IMR-90 (cell line): ENCODE data around the gene CADM2. TPM values are rescaled to one million over a fixed set of nuclear protein-coding genes. Genes with fewer than 3 reads are reported as not detected.

ENCODE experiments used
- ATAC-seq: fragments of 200-7000 bp; cut with Tn5 transposase; 2 replicates; pipeline ENCODE4 v1.9.1; 2020; ENCODE audit warnings: low read depth, mild to moderate bottlenecking, moderate library complexity
- BruUV-seq: library from RNA; stranded (reverse); fragments of 400-500 nt; replicated peaks from 2 replicates; lab custom pipeline; 2021; lab: Mats Ljungman, UMichigan
- CTCF ChIA-PET: fragments of 300-600 bp; formaldehyde crosslinking; extraction: SDS; loops from one replicate; lab custom pipeline; 2021; ENCODE audit warnings: antibody characterized with exemption; lab: Yijun Ruan, JAX
- POLR2A ChIA-PET: fragments of 300-600 bp; sonication (Branson Sonifier 250); formaldehyde crosslinking; loops from one replicate; lab custom pipeline; 2022; ENCODE audit warnings: antibody characterized with exemption; ENCODE audit not compliant: unreplicated experiment; lab: Charles Lee
- DNase-seq: peaks from one replicate; pipeline ENCODE4 v3.0.0; 2013
- H2AFZ ChIP-seq: replicated peaks from 2 replicates; pipeline ENCODE3; 2013; ENCODE audit warnings: low read length, mild to moderate bottlenecking; ENCODE audit not compliant: poor library complexity
- H2AK5ac ChIP-seq: 2 replicates; pipeline ENCODE4 v1.6.1; 2013; ENCODE audit warnings: low read depth, low read length, inconsistent platforms
- H2AK9ac ChIP-seq: replicated peaks from 2 replicates; pipeline ENCODE3; 2013; ENCODE audit warnings: mild to moderate bottlenecking, low read depth, low read length, moderate library complexity; ENCODE audit not compliant: poor library complexity
- H2BK120ac ChIP-seq: 2 replicates; pipeline ENCODE4 v1.6.1; 2013; ENCODE audit warnings: low read depth, low read length, inconsistent platforms
- H2BK15ac ChIP-seq: 3 replicates; pipeline ENCODE4 v1.6.1; 2013; ENCODE audit warnings: low read depth, low read length, inconsistent platforms
- H2BK20ac ChIP-seq: 2 replicates; pipeline ENCODE4 v1.6.1; 2013; ENCODE audit warnings: low read depth, mild to moderate bottlenecking, inconsistent platforms, low read length, moderate library complexity
- H2BK5ac ChIP-seq: 2 replicates; pipeline ENCODE4 v1.6.1; 2013; ENCODE audit warnings: mild to moderate bottlenecking, low read depth, low read length, inconsistent platforms; ENCODE audit not compliant: poor library complexity, severe bottlenecking
- H3K14ac ChIP-seq: replicated peaks from 2 replicates; pipeline ENCODE4 v1.6.1; 2013; ENCODE audit warnings: low read depth, low read length, inconsistent platforms
- H3K18ac ChIP-seq: 2 replicates; pipeline ENCODE4 v1.6.1; 2013; ENCODE audit warnings: low read depth, low read length, control low read depth
- H3K23ac ChIP-seq: 2 replicates; pipeline ENCODE4 v1.6.1; 2013; ENCODE audit warnings: low read depth, low read length, inconsistent platforms
- H3K27ac ChIP-seq: 2 replicates; pipeline ENCODE4 v1.5.1; 2013; ENCODE audit warnings: mild to moderate bottlenecking, control low read depth, low read length; ENCODE audit not compliant: insufficient read depth
- H3K27me3 ChIP-seq: 2 replicates; pipeline ENCODE4 v1.6.1; 2013; ENCODE audit warnings: low read length; ENCODE audit not compliant: control insufficient read depth, insufficient read depth
- H3K36me3 ChIP-seq: 2 replicates; pipeline ENCODE4 v1.6.1; 2013; ENCODE audit warnings: low read length, mixed read lengths; ENCODE audit not compliant: control insufficient read depth, insufficient read depth
- H3K4ac ChIP-seq: 2 replicates; pipeline ENCODE4 v1.6.1; 2013; ENCODE audit warnings: low read depth, low read length, inconsistent platforms
- H3K4me1 ChIP-seq: 2 replicates; pipeline ENCODE4 v1.6.1; 2013; ENCODE audit warnings: low read length, mixed read lengths; ENCODE audit not compliant: control insufficient read depth, insufficient read depth
- H3K4me2 ChIP-seq: 2 replicates; pipeline ENCODE4 v1.6.1; 2013; ENCODE audit warnings: low read depth, mild to moderate bottlenecking, control low read depth, low read length, moderate library complexity
- H3K4me3 ChIP-seq: 2 replicates; pipeline ENCODE4 v1.5.1; 2013; ENCODE audit warnings: low read depth, mild to moderate bottlenecking, control low read depth, low read length, moderate library complexity; ENCODE audit not compliant: insufficient read depth
- H3K56ac ChIP-seq: 2 replicates; pipeline ENCODE4 v1.6.1; 2013; ENCODE audit warnings: low read length, inconsistent platforms; ENCODE audit not compliant: insufficient read depth; ENCODE audit errors: extremely low read depth
- H3K79me1 ChIP-seq, 2 experiments: 2 replicates each; pipeline ENCODE4 v1.6.1; 2013; ENCODE audit warnings: low read length in 2 of 2, inconsistent platforms in 1 of 2, low read depth in 1 of 2
- H3K9ac ChIP-seq: 2 replicates; pipeline ENCODE4 v1.6.1; 2013; ENCODE audit warnings: low read depth, low read length, control low read depth
- H3K9me1 ChIP-seq: 2 replicates; pipeline ENCODE4 v1.6.1; 2013; ENCODE audit warnings: low read length, inconsistent platforms; ENCODE audit not compliant: insufficient read depth
- H3K9me3 ChIP-seq: 2 replicates; pipeline ENCODE4 v1.6.1; 2013; ENCODE audit warnings: low read length; ENCODE audit not compliant: control insufficient read depth, insufficient read depth
- H4K20me1 ChIP-seq: 2 replicates; pipeline ENCODE4 v1.6.1; 2013; ENCODE audit warnings: low read length, inconsistent platforms; ENCODE audit not compliant: insufficient read depth
- H4K5ac ChIP-seq: 2 replicates; pipeline ENCODE4 v1.6.1; 2013; ENCODE audit warnings: mild to moderate bottlenecking, low read depth, low read length, control low read depth
- H4K8ac ChIP-seq, 2 experiments: 2 replicates each; pipeline ENCODE4 v1.6.1; 2013; ENCODE audit warnings: low read depth in 2 of 2, low read length in 2 of 2, control low read depth in 1 of 2, inconsistent platforms in 1 of 2
- H4K91ac ChIP-seq: 2 replicates; pipeline ENCODE4 v1.6.1; 2013; ENCODE audit warnings: low read depth, low read length, inconsistent platforms; ENCODE audit not compliant: insufficient read depth
- BHLHE40 ChIP-seq: fragments of 150-350 bp; IDR thresholded peaks from 2 replicates; pipeline ENCODE4 v1.6.1; 2016; ENCODE audit warnings: mild to moderate bottlenecking, low read depth, low read length
- CEBPB ChIP-seq: IDR thresholded peaks from 2 replicates; pipeline ENCODE4 v1.6.1; 2012; ENCODE audit warnings: low read depth, low read length, improper control_type of control experiment
- CHD1 ChIP-seq: IDR thresholded peaks from 2 replicates; pipeline ENCODE4 v1.6.1; 2012; ENCODE audit warnings: low read depth, low read length, improper control_type of control experiment
- FOS ChIP-seq: fragments of 150-350 bp; IDR thresholded peaks from 2 replicates; pipeline ENCODE4 v1.6.1; 2016; ENCODE audit warnings: low read depth, low read length
- MAFK ChIP-seq: IDR thresholded peaks from 2 replicates; pipeline ENCODE4 v1.6.1; 2012; ENCODE audit warnings: low read depth, low read length, improper control_type of control experiment
- MAZ ChIP-seq: IDR thresholded peaks from 2 replicates; pipeline ENCODE4 v1.6.1; 2012; ENCODE audit warnings: low read depth, mild to moderate bottlenecking, low read length, improper control_type of control experiment, moderate library complexity, borderline replicate concordance
- MXI1 ChIP-seq: IDR thresholded peaks from 2 replicates; pipeline ENCODE4 v1.6.1; 2012; ENCODE audit warnings: low read depth, mild to moderate bottlenecking, low read length, moderate library complexity, borderline replicate concordance
- NFE2L2 ChIP-seq: fragments of 150-350 bp; IDR thresholded peaks from 2 replicates; pipeline ENCODE4 v1.6.1; 2016; ENCODE audit warnings: low read depth, mild to moderate bottlenecking, low read length
- POLR2A ChIP-seq: IDR thresholded peaks from 2 replicates; pipeline ENCODE4 v1.6.1; 2012; ENCODE audit warnings: mild to moderate bottlenecking, low read depth, low read length
- RAD21 ChIP-seq: IDR thresholded peaks from 2 replicates; pipeline ENCODE4 v1.6.1; 2012; ENCODE audit warnings: low read length, improper control_type of control experiment
- RCOR1 ChIP-seq: IDR thresholded peaks from 2 replicates; pipeline ENCODE4 v1.6.1; 2012; ENCODE audit warnings: mild to moderate bottlenecking, low read length, improper control_type of control experiment; ENCODE audit not compliant: insufficient replicate concordance
- RFX5 ChIP-seq: IDR thresholded peaks from 2 replicates; pipeline ENCODE4 v1.8.0; 2012; ENCODE audit warnings: low read depth, mild to moderate bottlenecking, low read length, moderate library complexity
- SMC3 ChIP-seq: fragments of 150-350 bp; IDR thresholded peaks from 2 replicates; pipeline ENCODE4 v1.6.1; 2016; ENCODE audit warnings: low read depth, mild to moderate bottlenecking, antibody characterized with exemption, low read length, moderate library complexity
- USF2 ChIP-seq: fragments of 150-350 bp; IDR thresholded peaks from 2 replicates; pipeline ENCODE4 v1.6.1; 2017; ENCODE audit warnings: mild to moderate bottlenecking, antibody characterized with exemption, low read length, low read depth
- WGBS, 2 experiments: methylation state at CpG; one replicate each; pipeline versions ENCODE4 v1.1.5 to v1.1.7; 2013; ENCODE audit warnings: missing lambda C conversion rate in 2 of 2; ENCODE audit not compliant: insufficient read length in 1 of 2; ENCODE audit errors: extremely low coverage in 2 of 2; 5-methylcytosine and 5-hydroxymethylcytosine counted together
- dilution Hi-C: fragments of 300-500 bp; cut with HindIII; formaldehyde crosslinking; loops from one replicate; pipeline ENCODE4 v1.14.3; 2018; ENCODE audit warnings: low sequenced_read_pairs; ENCODE audit not compliant: unreplicated experiment
- in situ Hi-C: fragments of 300-500 bp; cut with MboI; formaldehyde crosslinking; loops from 3 replicates; pipeline ENCODE4 v1.14.3; 2019; ENCODE audit warnings: low sequenced_read_pairs, inconsistent platforms, mixed read lengths
- intact Hi-C: fragments of 100-400 bp; cut with micrococcal nuclease; formaldehyde crosslinking; loops from 2 replicates; pipeline ENCODE4 v1.10.0; 2022
- polyA plus RNA-seq, 3 experiments: library from polyadenylated mRNA; depleted of rRNA; stranded (reverse); fragments of >200 nt; gene quantifications; 2 replicates each; pipeline ENCODE4 v1.2.3, GENCODE V29; 2012; ENCODE audit warnings: low replicate concordance in 1 of 3
- total RNA-seq: library from RNA; depleted of rRNA; stranded (reverse); fragments of >200 nt; gene quantifications from 2 replicates; pipeline ENCODE4 v1.2.3, GENCODE V29; 2012
- TF ChIP-seq, protein P1 (sequence below): conservative IDR thresholded peaks from 2 replicates; pipeline ENCODE4 v1.5.1; 2012; ENCODE audit warnings: mild to moderate bottlenecking, low read depth, low read length, improper control_type of control experiment
- TF ChIP-seq, protein P2 (sequence below): fragments of 150-350 bp; IDR thresholded peaks from 2 replicates; pipeline ENCODE4 v1.6.1; 2016; ENCODE audit warnings: low read depth, mild to moderate bottlenecking, low read length, moderate library complexity, borderline replicate concordance

CADM2 gene
- total and polyA plus RNA-seq, 2 of the 4 experiments (the other 2 are of a cell fraction), result not detected

GRCh38 chr3:85783291-85783690 lies 824.5 kb downstream of the CADM2 start:
- no peak overlapping the region for H3K14ac ChIP-seq
- H2BK5ac ChIP-seq, result no peak overlapping the region
- no CpG with 5 or more reads among the region's 2 CpGs for WGBS, 2 experiments
- H3K4me2 ChIP-seq, result no peak overlapping the region
- no peak overlapping the region for H3K9ac ChIP-seq
- ATAC-seq (no peak), DNase-seq (no peak)
- in situ Hi-C loops, result no loop called here
- TF ChIP-seq FOS (no peak), USF2 (no peak), MXI1 (no peak), NFE2L2 (no peak), RFX5 (no peak), CHD1 (no peak), RCOR1 (no peak), BHLHE40 (no peak), CEBPB (no peak), RAD21 (no peak), MAFK (no peak), MAZ (no peak), POLR2A (no peak), SMC3 (no peak)
- TF ChIP-seq, protein P1, sequence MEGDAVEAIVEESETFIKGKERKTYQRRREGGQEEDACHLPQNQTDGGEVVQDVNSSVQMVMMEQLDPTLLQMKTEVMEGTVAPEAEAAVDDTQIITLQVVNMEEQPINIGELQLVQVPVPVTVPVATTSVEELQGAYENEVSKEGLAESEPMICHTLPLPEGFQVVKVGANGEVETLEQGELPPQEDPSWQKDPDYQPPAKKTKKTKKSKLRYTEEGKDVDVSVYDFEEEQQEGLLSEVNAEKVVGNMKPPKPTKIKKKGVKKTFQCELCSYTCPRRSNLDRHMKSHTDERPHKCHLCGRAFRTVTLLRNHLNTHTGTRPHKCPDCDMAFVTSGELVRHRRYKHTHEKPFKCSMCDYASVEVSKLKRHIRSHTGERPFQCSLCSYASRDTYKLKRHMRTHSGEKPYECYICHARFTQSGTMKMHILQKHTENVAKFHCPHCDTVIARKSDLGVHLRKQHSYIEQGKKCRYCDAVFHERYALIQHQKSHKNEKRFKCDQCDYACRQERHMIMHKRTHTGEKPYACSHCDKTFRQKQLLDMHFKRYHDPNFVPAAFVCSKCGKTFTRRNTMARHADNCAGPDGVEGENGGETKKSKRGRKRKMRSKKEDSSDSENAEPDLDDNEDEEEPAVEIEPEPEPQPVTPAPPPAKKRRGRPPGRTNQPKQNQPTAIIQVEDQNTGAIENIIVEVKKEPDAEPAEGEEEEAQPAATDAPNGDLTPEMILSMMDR, result no peak
- TF ChIP-seq, protein P2, sequence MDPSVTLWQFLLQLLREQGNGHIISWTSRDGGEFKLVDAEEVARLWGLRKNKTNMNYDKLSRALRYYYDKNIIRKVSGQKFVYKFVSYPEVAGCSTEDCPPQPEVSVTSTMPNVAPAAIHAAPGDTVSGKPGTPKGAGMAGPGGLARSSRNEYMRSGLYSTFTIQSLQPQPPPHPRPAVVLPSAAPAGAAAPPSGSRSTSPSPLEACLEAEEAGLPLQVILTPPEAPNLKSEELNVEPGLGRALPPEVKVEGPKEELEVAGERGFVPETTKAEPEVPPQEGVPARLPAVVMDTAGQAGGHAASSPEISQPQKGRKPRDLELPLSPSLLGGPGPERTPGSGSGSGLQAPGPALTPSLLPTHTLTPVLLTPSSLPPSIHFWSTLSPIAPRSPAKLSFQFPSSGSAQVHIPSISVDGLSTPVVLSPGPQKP, result no peak
- H3K56ac ChIP-seq, result no peak overlapping the region
- H3K4me3 ChIP-seq, result no peak overlapping the region
- H3K4me1 ChIP-seq, result no peaks in the 10 kb centered on the region
- H2BK20ac ChIP-seq, result no peak overlapping the region
- no TSS peak for BruUV-seq
- no peak overlapping the region for H4K8ac ChIP-seq
- no peak overlapping the region for H2BK15ac ChIP-seq
- no peak overlapping the region for H3K4ac ChIP-seq
- dilution Hi-C loops, result no loop called here
- no peaks in the 10 kb centered on the region for H3K36me3 ChIP-seq
- ChIA-PET CTCF (no interaction called here), POLR2A (no interaction called here)
- no peaks in the 10 kb centered on the region for H4K20me1 ChIP-seq
- no peaks in the 10 kb centered on the region for H3K9me1 ChIP-seq
- H4K5ac ChIP-seq, result no peak overlapping the region
- intact Hi-C loops, result no loop called here
- H3K18ac ChIP-seq, result no peak overlapping the region
- H3K27ac ChIP-seq, result no peak overlapping the region
- H3K9me3 ChIP-seq, result no peaks in the 10 kb centered on the region
- H2AK5ac ChIP-seq, result no peak overlapping the region
- no peak overlapping the region for H2BK120ac ChIP-seq
- no peak overlapping the region for H2AFZ ChIP-seq
- no peak overlapping the region for H2AK9ac ChIP-seq
- no peak overlapping the region for H4K91ac ChIP-seq
- H3K27me3 ChIP-seq, result no peaks in the 10 kb centered on the region
- no peak overlapping the region for H3K23ac ChIP-seq
- no peaks in the 10 kb centered on the region for H3K79me1 ChIP-seq
